ENCODE results near the gene HTATIP2.

The HTATIP2 gene

GRCh38 chr11:20388096-20389055 is 24.9 kb downstream of the HTATIP2 start:
- Histone ChIP-seq H3K4ac (ENCODE audit: low read depth in 1 of 2, low read length in 2 of 2) (peak overlapping the region in 1 of 2 experiments; percentile 81), H3K27me3 (ENCODE audit: control insufficient read depth in 1 of 2, insufficient read depth in 1 of 2, low read length in 2 of 2) (no peaks in the 10 kb centered on the region), H3K18ac (ENCODE audit: low read depth in 1 of 2, low read length in 2 of 2) (peak overlapping the region; percentile 63 to 79), H3K4me2 (ENCODE audit: low read length, poor library complexity, severe bottlenecking) (peak overlapping the region; percentile 95), H4K91ac (ENCODE audit: low read length) (no peak overlapping the region), H3K9me3 (ENCODE audit: control insufficient read depth, low read length) (no peaks in the 10 kb centered on the region), H2BK120ac (ENCODE audit: low read depth, low read length) (no peak overlapping the region), H3K27ac (ENCODE audit: low read length, poor library complexity, severe bottlenecking) (no peak overlapping the region), H3K79me1 (replicated peaks; ENCODE audit: low read length, poor library complexity, severe bottlenecking) (peaks cover 7% of the 10 kb centered on the region), H3K23ac (ENCODE audit: low read length in 2 of 2) (peak overlapping the region in 1 of 2 experiments; percentile 20), H2AK5ac (ENCODE audit: low read length, severe bottlenecking) (no peak overlapping the region), H3K4me3 (ENCODE audit: insufficient read depth in 1 of 2, low read depth in 1 of 2, low read length in 2 of 2) (peak overlapping the region; percentile 84 to 94), H3K14ac (ENCODE audit: low read length in 2 of 2) (peak overlapping the region in 1 of 2 experiments; percentile 82), H3K9ac (ENCODE audit: low read length) (peak overlapping the region; percentile 99), H3K36me3 (ENCODE audit: control insufficient read depth in 1 of 2, insufficient read depth in 2 of 2, low read depth in 1 of 2, low read length in 2 of 2) (peaks cover 0 to 27% of the 10 kb centered on the region in 2 experiments), H2BK12ac (ENCODE audit: low read length in 2 of 2) (peak overlapping the region in 1 of 2 experiments; percentile 17), H2BK5ac (ENCODE audit: low read depth, low read length, poor library complexity, severe bottlenecking) (no peak overlapping the region), H2AFZ (ENCODE audit: low read depth, low read length) (peak overlapping the region; percentile 89), H2BK15ac (ENCODE audit: low read depth, poor library complexity, severe bottlenecking) (peak overlapping the region; percentile 1), H4K8ac (ENCODE audit: low read length) (no peak overlapping the region), H3K4me1 (ENCODE audit: control insufficient read depth, insufficient read depth, low read depth, low read length) (peaks cover 2% of the 10 kb centered on the region)
- WGBS = 14% methylated on average over 23 of the region's 25 CpGs
- peak; percentile 20 for DNase-seq

DNA sequence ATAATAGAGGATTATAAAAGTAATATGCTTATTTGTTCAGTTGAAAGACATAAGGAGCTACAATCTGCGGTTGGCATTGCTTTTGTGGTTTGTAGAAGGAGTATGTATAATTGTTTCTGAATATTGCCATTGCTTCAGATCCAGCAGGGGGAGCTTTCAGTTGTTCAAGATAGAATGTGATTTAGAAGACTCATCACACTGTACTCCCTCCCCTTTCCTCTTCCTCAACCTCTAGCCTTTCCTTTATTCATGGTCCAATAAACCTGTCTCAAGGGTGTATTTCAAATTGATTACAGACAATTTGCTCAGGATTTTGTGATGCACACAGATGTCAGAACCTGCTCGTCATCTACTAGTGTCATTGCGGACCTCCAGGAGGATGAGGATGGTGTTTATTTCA is 33.8 kb downstream of the HTATIP2 start:
- Histone ChIP-seq H3K9ac (ENCODE audit: low read length) (no peak overlapping the region), H3K18ac (ENCODE audit: low read depth in 1 of 2, low read length in 2 of 2) (no peak overlapping the region), H2AFZ (ENCODE audit: low read depth, low read length) (no peak overlapping the region), H3K23ac (ENCODE audit: low read length in 2 of 2) (no peak overlapping the region), H2BK120ac (ENCODE audit: low read depth, low read length) (no peak overlapping the region), H2BK12ac (ENCODE audit: low read length in 2 of 2) (no peak overlapping the region), H3K4ac (ENCODE audit: low read depth in 1 of 2, low read length in 2 of 2) (no peak overlapping the region), H3K4me2 (ENCODE audit: low read length, poor library complexity, severe bottlenecking) (no peak overlapping the region), H2BK15ac (ENCODE audit: low read depth, poor library complexity, severe bottlenecking) (no peak overlapping the region), H3K9me3 (ENCODE audit: control insufficient read depth, low read length) (no peaks in the 10 kb centered on the region), H3K4me3 (ENCODE audit: insufficient read depth in 1 of 2, low read depth in 1 of 2, low read length in 2 of 2) (no peak overlapping the region), H3K79me1 (replicated peaks; ENCODE audit: low read length, poor library complexity, severe bottlenecking) (peaks cover 1% of the 10 kb centered on the region), H4K8ac (ENCODE audit: low read length) (no peak overlapping the region), H2AK5ac (ENCODE audit: low read length, severe bottlenecking) (no peak overlapping the region), H3K4me1 (ENCODE audit: control insufficient read depth, insufficient read depth, low read depth, low read length) (no peaks in the 10 kb centered on the region), H3K14ac (ENCODE audit: low read length in 2 of 2) (no peak overlapping the region), H3K36me3 (ENCODE audit: control insufficient read depth in 1 of 2, insufficient read depth in 2 of 2, low read depth in 1 of 2, low read length in 2 of 2) (peaks cover 2 to 51% of the 10 kb centered on the region in 2 experiments), H3K27ac (ENCODE audit: low read length, poor library complexity, severe bottlenecking) (no peak overlapping the region), H2BK5ac (ENCODE audit: low read depth, low read length, poor library complexity, severe bottlenecking) (no peak overlapping the region), H4K91ac (ENCODE audit: low read length) (no peak overlapping the region), H3K27me3 (ENCODE audit: control insufficient read depth in 1 of 2, insufficient read depth in 1 of 2, low read length in 2 of 2) (no peaks in the 10 kb centered on the region)
- WGBS = 92% methylated on average over 3 of the region's 3 CpGs
- peak; percentile 63 for DNase-seq

GRCh38 chr11:20399498-20399897 is 36.0 kb downstream of the HTATIP2 start:
- Histone ChIP-seq H2BK120ac (ENCODE audit: low read depth, low read length) (no peak overlapping the region), H3K4me1 (ENCODE audit: control insufficient read depth, insufficient read depth, low read depth, low read length) (no peaks in the 10 kb centered on the region), H2BK12ac (ENCODE audit: low read length in 2 of 2) (no peak overlapping the region), H3K9me3 (ENCODE audit: control insufficient read depth, low read length) (no peaks in the 10 kb centered on the region), H3K18ac (ENCODE audit: low read depth in 1 of 2, low read length in 2 of 2) (no peak overlapping the region), H3K14ac (ENCODE audit: low read length in 2 of 2) (no peak overlapping the region), H3K4me3 (ENCODE audit: insufficient read depth in 1 of 2, low read depth in 1 of 2, low read length in 2 of 2) (no peak overlapping the region), H4K8ac (ENCODE audit: low read length) (no peak overlapping the region), H3K27me3 (ENCODE audit: control insufficient read depth in 1 of 2, insufficient read depth in 1 of 2, low read length in 2 of 2) (no peaks in the 10 kb centered on the region), H2AFZ (ENCODE audit: low read depth, low read length) (no peak overlapping the region), H2BK5ac (ENCODE audit: low read depth, low read length, poor library complexity, severe bottlenecking) (no peak overlapping the region), H3K27ac (ENCODE audit: low read length, poor library complexity, severe bottlenecking) (no peak overlapping the region), H4K91ac (ENCODE audit: low read length) (no peak overlapping the region), H3K23ac (ENCODE audit: low read length in 2 of 2) (no peak overlapping the region), H3K9ac (ENCODE audit: low read length) (no peak overlapping the region), H2AK5ac (ENCODE audit: low read length, severe bottlenecking) (no peak overlapping the region), H3K79me1 (replicated peaks; ENCODE audit: low read length, poor library complexity, severe bottlenecking) (peaks cover 1% of the 10 kb centered on the region), H3K4ac (ENCODE audit: low read depth in 1 of 2, low read length in 2 of 2) (no peak overlapping the region), H2BK15ac (ENCODE audit: low read depth, poor library complexity, severe bottlenecking) (no peak overlapping the region), H3K36me3 (ENCODE audit: control insufficient read depth in 1 of 2, insufficient read depth in 2 of 2, low read depth in 1 of 2, low read length in 2 of 2) (peaks cover 5 to 51% of the 10 kb centered on the region in 2 experiments), H3K4me2 (ENCODE audit: low read length, poor library complexity, severe bottlenecking) (no peak overlapping the region)
- DNase-seq = no peak
- 100% methylated on average over 1 of the region's 2 CpGs for WGBS

DNA sequence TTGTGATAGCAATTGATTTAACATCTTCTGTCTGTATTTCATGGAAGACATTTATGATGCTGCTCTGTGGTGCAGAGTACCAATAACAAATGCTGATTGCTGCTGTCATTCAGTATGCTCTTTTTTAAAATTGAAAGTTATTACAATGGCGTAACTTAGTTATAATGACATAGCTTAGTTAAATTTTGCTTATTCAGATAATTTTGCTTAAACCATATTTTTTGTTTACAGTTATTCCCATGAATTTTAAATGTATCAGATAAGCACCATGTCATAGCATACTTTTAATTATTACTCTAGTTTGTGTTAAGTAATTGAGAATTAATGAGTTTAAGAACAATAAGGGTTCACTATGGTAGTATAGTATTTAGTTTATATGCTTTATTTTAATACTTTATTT is 39.5 kb downstream of the HTATIP2 start:
- H3K27me3 ChIP-seq (ENCODE audit: control insufficient read depth in 1 of 2, insufficient read depth in 1 of 2, low read length in 2 of 2) = no peaks in the 10 kb centered on the region
- H3K18ac ChIP-seq (ENCODE audit: low read depth in 1 of 2, low read length in 2 of 2) = no peak overlapping the region
- H3K9ac ChIP-seq (ENCODE audit: low read length) = no peak overlapping the region
- no peak overlapping the region for H2AFZ ChIP-seq (ENCODE audit: low read depth, low read length)
- no peak overlapping the region for H2BK5ac ChIP-seq (ENCODE audit: low read depth, low read length, poor library complexity, severe bottlenecking)
- peaks cover 2 to 56% of the 10 kb centered on the region in 2 experiments for H3K36me3 ChIP-seq (ENCODE audit: control insufficient read depth in 1 of 2, insufficient read depth in 2 of 2, low read depth in 1 of 2, low read length in 2 of 2)
- no peak overlapping the region for H2BK12ac ChIP-seq (ENCODE audit: low read length in 2 of 2)
- H3K4me2 ChIP-seq (ENCODE audit: low read length, poor library complexity, severe bottlenecking) = no peak overlapping the region
- H4K8ac ChIP-seq (ENCODE audit: low read length) = no peak overlapping the region
- no peak overlapping the region for H3K4me3 ChIP-seq (ENCODE audit: insufficient read depth in 1 of 2, low read depth in 1 of 2, low read length in 2 of 2)
- no CpG with 5 or more reads among the region's 1 CpG for WGBS
- no peak overlapping the region for H3K23ac ChIP-seq (ENCODE audit: low read length in 2 of 2)
- no peak overlapping the region for H3K4ac ChIP-seq (ENCODE audit: low read depth in 1 of 2, low read length in 2 of 2)
- H2BK15ac ChIP-seq (ENCODE audit: low read depth, poor library complexity, severe bottlenecking) = no peak overlapping the region
- no peaks in the 10 kb centered on the region for H3K4me1 ChIP-seq (ENCODE audit: control insufficient read depth, insufficient read depth, low read depth, low read length)
- no peaks in the 10 kb centered on the region for H3K79me1 ChIP-seq (replicated peaks; ENCODE audit: low read length, poor library complexity, severe bottlenecking)
- no peak for DNase-seq
- no peak overlapping the region for H3K27ac ChIP-seq (ENCODE audit: low read length, poor library complexity, severe bottlenecking)
- H3K14ac ChIP-seq (ENCODE audit: low read length in 2 of 2) = no peak overlapping the region
- no peaks in the 10 kb centered on the region for H3K9me3 ChIP-seq (ENCODE audit: control insufficient read depth, low read length)
- H2AK5ac ChIP-seq (ENCODE audit: low read length, severe bottlenecking) = no peak overlapping the region
- H4K91ac ChIP-seq (ENCODE audit: low read length) = no peak overlapping the region
- no peak overlapping the region for H2BK120ac ChIP-seq (ENCODE audit: low read depth, low read length)

All from mesenchymal stem cell (in vitro differentiated cells and primary cell).